Activated effector memory CD4-positive, alpha-beta T cell treated with Interleukin-2 at 50 U/mL for 16 hours (primary cell): ENCODE data around the gene DBN1.

Experiments
- DNase-seq: peaks from one replicate; pipeline ENCODE4 v3.0.0-alpha.2; 2020

The DBN1 gene

DNA sequence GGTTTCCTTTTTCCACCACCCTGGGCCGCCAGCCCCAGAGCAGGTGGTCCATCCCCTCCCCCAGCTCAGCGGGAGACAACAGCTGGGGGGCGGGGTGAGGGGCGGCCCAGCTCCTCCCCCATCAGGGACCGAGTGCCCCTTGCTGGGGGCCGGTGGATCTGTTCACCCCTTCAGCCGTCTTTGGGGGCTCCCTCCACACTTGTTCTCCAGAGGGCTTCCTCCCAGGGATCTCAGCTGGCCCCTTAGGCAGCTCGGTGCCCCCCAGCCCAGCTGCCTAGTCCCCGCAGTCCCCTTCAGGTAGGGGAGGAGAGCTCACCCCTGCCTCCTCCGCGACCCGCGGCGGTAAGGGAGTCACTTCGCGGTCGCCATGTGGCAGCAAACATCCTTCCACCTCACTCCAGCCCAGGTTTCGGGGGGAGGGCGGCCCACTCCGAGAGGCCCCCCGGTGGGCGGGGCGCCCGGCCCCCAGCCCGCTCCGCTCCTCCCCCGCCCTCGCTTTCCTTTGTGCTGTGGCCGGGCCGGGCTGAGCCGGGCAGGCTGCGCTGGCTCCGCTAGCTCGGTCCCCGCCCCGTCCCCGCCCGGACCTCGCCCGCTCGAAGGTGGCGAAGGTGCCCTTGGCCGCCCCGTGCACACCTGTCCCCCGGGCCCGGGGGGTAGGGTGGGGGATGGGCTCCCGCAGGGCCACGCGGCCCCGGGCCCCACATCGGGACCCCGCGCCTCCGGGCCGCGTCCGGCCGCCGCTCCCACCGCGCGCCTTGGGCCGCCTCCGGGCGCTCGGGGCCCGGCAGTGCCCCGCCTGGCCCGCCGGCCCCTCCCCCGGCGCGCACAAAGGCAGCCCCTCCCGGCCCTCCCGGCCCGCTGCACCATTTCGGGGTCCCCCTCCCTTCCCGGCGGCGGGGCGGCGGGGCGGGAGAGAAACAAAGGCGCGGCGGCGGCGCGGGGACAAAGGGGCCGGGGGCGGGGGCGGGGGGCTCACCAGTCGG, 683 bp downstream of the DBN1 start:
- peak; percentile 27 for DNase-seq

DNA sequence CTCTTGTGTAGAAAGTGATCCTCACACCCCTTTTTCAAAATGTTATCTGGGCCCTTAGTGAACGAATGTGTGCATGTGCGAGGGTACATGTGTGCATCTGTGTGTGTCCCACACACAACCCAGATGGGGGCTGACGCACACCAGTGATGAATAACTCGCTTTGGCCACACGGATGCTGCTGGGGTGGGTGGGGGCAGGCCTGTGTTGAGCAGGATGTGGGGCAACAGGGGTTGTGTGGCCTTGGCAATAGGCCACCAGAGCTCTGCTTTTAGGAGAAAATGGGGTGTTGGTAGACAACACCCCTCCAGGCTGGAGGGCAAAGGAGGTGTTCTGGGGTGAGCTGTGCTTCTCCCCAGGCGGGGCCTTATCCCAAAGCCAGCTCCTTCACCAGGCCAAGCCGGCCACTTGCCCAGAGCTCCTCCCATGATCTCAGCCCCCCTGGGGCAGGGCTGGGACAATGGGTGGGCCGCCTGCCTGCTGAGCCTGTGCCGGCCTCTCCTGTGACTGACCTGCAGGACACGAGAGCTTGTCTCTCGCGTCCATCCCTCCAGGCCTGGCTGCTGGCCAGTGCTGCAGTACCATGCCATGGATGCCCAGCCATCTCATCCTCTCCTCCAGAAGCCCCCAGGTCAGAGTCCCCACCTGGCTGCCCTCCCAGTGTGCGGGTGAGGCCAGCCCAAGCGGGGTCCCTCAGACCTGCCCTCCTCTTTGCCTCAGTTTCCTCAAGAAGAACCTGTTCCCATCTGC, 1.7 kb downstream of the DBN1 start:
- DNase-seq, result no peak

GRCh38 chr5:177470759-177471536, 2.5 kb downstream of the DBN1 start:
- no peak for DNase-seq

- DNase-seq, result no peak
Measured at GRCh38 chr5:177469750-177470525, 3.5 kb downstream of the DBN1 start.

- no peak for DNase-seq
Measured at GRCh38 chr5:177468685-177469628, 4.5 kb downstream of the DBN1 start.

- no peak for DNase-seq
Measured at GRCh38 chr5:177468329-177468684, 5.1 kb downstream of the DBN1 start.

- DNase-seq, result no peak
Measured at GRCh38 chr5:177467436-177467835, 6.0 kb downstream of the DBN1 start.

GRCh38 chr5:177466861-177467260, 6.6 kb downstream of the DBN1 start:
- no peak for DNase-seq

DNA sequence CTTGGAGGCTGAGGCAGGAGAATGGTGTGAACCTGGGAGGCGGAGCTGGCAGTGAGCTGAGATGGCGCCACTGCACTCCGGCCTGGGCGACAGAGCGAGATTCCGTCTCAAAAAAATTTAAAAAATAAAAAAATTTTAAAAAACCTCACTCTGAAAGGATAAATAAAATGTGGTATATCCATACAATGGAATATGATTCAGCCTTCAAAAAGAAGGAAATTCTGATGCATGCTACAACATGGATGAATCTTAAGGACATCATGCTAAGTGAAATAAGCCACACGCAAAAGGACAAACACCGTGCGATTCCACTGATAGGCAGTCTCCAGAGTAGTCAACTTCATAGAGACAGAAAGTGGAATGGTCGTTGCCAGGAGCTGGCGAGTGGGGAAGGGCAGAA, 8.4 kb downstream of the DBN1 start:
- no peak for DNase-seq

DNA sequence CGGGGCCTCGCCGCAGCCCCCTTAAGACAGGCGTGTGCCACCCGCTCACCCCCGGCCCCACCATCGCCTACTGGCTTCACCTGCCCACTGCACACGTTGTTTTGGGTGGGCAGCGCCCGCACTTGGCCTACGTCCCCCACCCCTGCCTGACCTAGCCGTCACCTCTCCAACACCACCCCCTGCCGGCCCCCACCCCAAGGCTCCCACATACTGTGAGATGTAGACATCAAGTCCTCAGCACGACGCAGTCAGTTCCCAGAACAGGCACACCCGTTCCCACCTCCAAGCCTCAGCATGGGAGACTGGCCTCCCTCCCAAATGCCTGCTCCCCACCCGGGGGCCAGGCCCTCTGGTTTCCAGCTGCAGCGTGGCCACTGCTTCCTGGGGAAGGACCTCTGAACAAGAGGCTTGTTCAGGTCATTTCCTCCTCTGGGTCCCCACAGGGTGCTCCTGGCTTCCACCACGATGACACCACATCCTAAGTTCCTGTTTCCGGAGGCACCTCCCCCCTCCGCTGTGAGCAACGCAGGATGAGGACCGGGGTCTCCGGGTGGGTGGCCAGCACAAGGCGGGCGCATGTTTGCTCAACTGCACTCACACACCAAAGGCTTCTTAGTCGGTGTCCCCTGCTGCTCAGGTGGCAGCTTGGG, 11.3 kb downstream of the DBN1 start:
- no peak for DNase-seq

DNA sequence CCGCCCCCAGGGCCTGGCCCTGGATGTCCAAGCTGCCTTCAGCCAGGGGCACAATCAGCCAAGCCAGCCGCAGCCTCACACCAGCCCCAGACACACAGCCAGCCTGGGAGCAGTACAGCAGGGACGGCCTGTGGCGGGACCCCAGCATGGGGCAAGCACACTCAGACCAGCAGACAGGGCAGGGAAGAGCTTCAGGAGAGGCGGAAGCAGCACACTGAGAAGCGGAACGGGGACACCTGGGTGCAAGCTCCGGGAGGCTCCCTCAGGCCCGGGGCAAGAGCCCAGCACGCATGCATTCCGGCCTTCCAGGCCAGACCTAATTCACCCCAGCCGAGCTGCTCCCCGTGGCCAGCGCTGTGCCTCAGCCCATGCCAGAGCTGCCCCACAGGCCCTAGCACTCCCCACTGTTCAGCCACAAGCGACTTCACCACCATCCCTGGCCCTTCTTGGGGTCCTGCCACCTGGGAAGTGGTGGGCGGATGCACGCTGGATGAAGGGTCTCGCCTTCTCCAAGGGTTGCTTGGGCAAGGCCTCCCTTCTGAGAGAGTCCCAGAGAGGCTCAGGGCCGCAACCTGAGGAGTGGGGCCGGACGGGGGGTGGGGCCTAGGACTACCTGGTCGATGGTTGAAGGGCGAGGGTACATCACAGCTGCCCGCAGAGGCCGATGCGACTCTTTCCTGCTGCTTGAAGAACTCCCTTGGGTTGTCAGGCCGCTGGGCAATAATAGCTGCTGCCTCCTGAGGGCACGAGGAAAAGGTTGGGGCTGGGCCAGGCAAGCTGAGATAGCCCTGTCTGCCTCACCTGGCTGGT, 13.4 kb downstream of the DBN1 start:
- DNase-seq, result no peak

GRCh38 chr5:177459357-177459756, 14.1 kb downstream of the DBN1 start:
- DNase-seq, result no peak

- DNase-seq, result no peak
Measured at GRCh38 chr5:177458912-177459350, 14.5 kb downstream of the DBN1 start.

- no peak for DNase-seq
Measured at GRCh38 chr5:177457852-177458681, 15.4 kb downstream of the DBN1 start.

- DNase-seq, result no peak
Measured at GRCh38 chr5:177456976-177457851, 16.2 kb downstream of the DBN1 start.

DNA sequence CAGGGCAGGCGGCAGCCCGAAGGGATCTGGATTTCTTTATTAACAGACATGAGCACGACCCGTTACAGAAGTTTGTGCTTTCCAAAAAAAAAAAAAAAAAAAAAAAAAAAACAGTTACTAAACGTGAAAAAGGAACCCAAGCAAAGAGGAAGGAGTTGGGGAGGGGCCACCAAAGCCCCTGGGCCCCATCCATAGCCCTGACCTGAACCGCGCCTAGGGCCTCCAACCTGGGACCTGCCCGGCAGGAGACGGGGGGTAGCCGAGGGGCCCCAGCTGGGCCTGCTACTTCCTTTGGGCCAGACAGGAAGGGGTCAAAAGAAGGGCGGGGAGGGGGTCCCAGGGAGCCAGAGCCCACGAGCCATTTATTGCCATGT, 16.9 kb downstream of the DBN1 start:
- DNase-seq, result no peak

DNA sequence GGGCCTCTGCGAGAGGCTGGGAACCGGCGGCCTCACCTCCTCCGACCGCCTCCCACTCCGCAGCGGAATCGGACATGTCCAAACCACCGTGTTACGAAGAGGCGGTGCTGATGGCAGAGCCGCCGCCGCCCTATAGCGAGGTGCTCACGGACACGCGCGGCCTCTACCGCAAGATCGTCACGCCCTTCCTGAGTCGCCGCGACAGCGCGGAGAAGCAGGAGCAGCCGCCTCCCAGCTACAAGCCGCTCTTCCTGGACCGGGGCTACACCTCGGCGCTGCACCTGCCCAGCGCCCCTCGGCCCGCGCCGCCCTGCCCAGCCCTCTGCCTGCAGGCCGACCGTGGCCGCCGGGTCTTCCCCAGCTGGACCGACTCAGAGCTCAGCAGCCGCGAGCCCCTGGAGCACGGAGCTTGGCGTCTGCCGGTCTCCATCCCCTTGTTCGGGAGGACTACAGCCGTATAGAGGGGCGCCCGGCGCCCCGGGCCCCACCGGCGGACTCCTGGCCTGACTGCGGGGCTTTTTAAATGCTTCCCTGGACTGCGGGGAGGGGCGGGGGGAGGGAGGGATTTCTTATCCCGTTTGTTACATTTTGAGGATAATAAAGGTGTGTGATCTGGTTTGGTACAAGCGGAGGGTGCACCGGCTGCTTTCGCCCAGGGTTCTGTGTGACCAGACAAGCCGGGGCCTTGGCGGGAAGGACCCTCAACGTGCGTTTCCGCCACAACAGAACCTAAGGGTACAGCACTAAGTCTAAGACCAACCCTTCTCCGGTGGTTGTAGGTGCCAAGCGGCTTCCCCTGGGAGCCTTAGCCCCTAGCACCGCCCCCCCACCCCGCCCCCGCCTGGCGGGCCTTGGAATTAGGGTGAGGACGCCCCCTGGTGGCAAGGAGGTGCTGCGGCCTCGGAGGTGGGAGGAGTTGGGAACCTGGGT, 17.5 kb downstream of the DBN1 start:
- DNase-seq, result peak; percentile 89
